Astrocyte (in vitro differentiated cells and primary cell): Measurements from ENCODE around the gene RTN1. TPM values are rescaled to one million over a fixed set of nuclear protein-coding genes. Genes with fewer than 3 reads are reported as not detected.

Experiments used
- DNase-seq: peaks from one replicate; pipeline ENCODE4 v3.0.0-alpha.2; 2010; ENCODE audit warnings: low read depth
- FAIRE-seq: peaks from 2 replicates; lab custom pipeline; 2011; peaks lifted over from hg19 to GRCh38; lab: Jason Lieb, UNC
- H2AFZ ChIP-seq: 2 replicates; pipeline ENCODE4 v1.6.0; 2012; ENCODE audit warnings: low read depth, low read length, inconsistent platforms
- H3K27ac ChIP-seq: 2 replicates; pipeline ENCODE4 v1.5.1; 2011; ENCODE audit warnings: low read depth, low read length, inconsistent platforms
- H3K27me3 ChIP-seq: 2 replicates; pipeline ENCODE4 v1.6.0; 2011; ENCODE audit warnings: low read length, inconsistent platforms; ENCODE audit not compliant: insufficient read depth
- H3K36me3 ChIP-seq: 2 replicates; pipeline ENCODE4 v1.5.1; 2011; ENCODE audit warnings: low read length, inconsistent platforms; ENCODE audit not compliant: insufficient read depth
- H3K4me1 ChIP-seq: 2 replicates; pipeline ENCODE4 v1.5.1; 2011; ENCODE audit warnings: low read length, inconsistent platforms; ENCODE audit not compliant: insufficient read depth
- H3K4me2 ChIP-seq: 2 replicates; pipeline ENCODE4 v1.6.0; 2012; ENCODE audit warnings: low read length, inconsistent platforms
- H3K4me3 ChIP-seq: 2 replicates; pipeline ENCODE4 v1.5.1; 2011; ENCODE audit warnings: low read depth, mild to moderate bottlenecking, low read length, inconsistent platforms; ENCODE audit not compliant: insufficient read depth
- H3K79me2 ChIP-seq: 2 replicates; pipeline ENCODE4 v1.6.0; 2012; ENCODE audit warnings: mild to moderate bottlenecking, low read length, inconsistent platforms; ENCODE audit not compliant: insufficient read depth
- H3K9ac ChIP-seq: 2 replicates; pipeline ENCODE4 v1.6.0; 2012; ENCODE audit warnings: mild to moderate bottlenecking, low read length, inconsistent platforms
- H3K9me3 ChIP-seq: 2 replicates; pipeline ENCODE4 v1.5.1; 2012; ENCODE audit warnings: low read depth, mild to moderate bottlenecking, low read length, inconsistent platforms; ENCODE audit not compliant: insufficient read depth
- H4K20me1 ChIP-seq: 2 replicates; pipeline ENCODE4 v1.6.0; 2012; ENCODE audit warnings: low read length, inconsistent platforms; ENCODE audit not compliant: insufficient read depth
- H3K27ac Mint-ChIP-seq: one replicate; pipeline ENCODE4 v1.8.0; 2021; ENCODE audit warnings: mild to moderate bottlenecking, mixed read lengths; ENCODE audit not compliant: unreplicated experiment
- H3K27me3 Mint-ChIP-seq: one replicate; pipeline ENCODE4 v1.8.0; 2021; ENCODE audit warnings: low read depth, mixed read lengths; ENCODE audit not compliant: unreplicated experiment
- H3K36me3 Mint-ChIP-seq: one replicate; pipeline ENCODE4 v1.8.0; 2021; ENCODE audit warnings: low read depth, mixed read lengths; ENCODE audit not compliant: unreplicated experiment
- H3K4me1 Mint-ChIP-seq: one replicate; pipeline ENCODE4 v1.8.0; 2021; ENCODE audit warnings: low read depth, mixed read lengths; ENCODE audit not compliant: unreplicated experiment
- H3K4me3 Mint-ChIP-seq: one replicate; pipeline ENCODE4 v1.8.0; 2021; ENCODE audit warnings: mild to moderate bottlenecking, moderate library complexity, mixed read lengths; ENCODE audit not compliant: unreplicated experiment
- H3K9me3 Mint-ChIP-seq: one replicate; pipeline ENCODE4 v1.8.0; 2021; ENCODE audit warnings: mild to moderate bottlenecking, mixed read lengths; ENCODE audit not compliant: unreplicated experiment
- EZH2 ChIP-seq: IDR thresholded peaks from 2 replicates; pipeline ENCODE4 v1.6.1; 2012; ENCODE audit warnings: mild to moderate bottlenecking, low read length, inconsistent platforms; ENCODE audit not compliant: insufficient read depth
- total RNA-seq: library from RNA; stranded (reverse); gene quantifications from 2 replicates; pipeline ENCODE4 v1.2.1, GENCODE V29; 2021
- TF ChIP-seq, protein P1 (sequence below): IDR thresholded peaks from 2 replicates; pipeline ENCODE4 v1.5.1; 2011; ENCODE audit warnings: low read depth, mild to moderate bottlenecking, inconsistent platforms, low read length, moderate library complexity; ENCODE audit not compliant: insufficient read depth

The RTN1 gene
- total RNA-seq, 1 donor from 2014 or later, result 1.2 TPM

DNA sequence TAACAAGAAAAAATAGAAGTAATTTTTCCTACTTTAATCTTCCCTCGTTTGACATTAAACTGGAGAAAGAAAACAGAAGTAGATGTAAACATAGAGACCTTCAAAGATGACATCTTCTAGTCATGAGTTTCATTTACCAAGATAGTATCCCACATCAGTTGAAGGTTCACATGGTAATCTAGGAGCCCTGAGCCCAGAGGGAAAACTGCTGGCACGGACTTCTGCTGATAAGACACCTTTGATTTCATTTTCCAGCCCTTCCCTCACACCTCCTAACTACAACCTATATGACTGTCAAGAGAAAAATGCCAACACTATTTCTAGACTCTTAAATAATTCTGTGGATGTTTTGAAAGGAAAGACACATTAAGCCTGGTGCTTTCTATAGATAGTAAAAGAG lies 247.9 kb downstream of the RTN1 start:
- Mint-ChIP-seq H3K9me3 (peaks cover 6% of the 10 kb centered on the region), H3K36me3 (no peaks in the 10 kb centered on the region), H3K27me3 (peaks cover 4% of the 10 kb centered on the region), H3K4me1 (peaks cover 7% of the 10 kb centered on the region), H3K27ac (no peak overlapping the region), H3K4me3 (no peak overlapping the region)
- DNase-seq (no peak), FAIRE-seq (no peak)
- no peaks in the 10 kb centered on the region for H4K20me1 ChIP-seq
- no peaks in the 10 kb centered on the region for H3K9me3 ChIP-seq
- no peaks in the 10 kb centered on the region for H3K79me2 ChIP-seq
- H3K36me3 ChIP-seq, result no peaks in the 10 kb centered on the region
- no peak overlapping the region for H3K4me2 ChIP-seq
- no peak overlapping the region for H2AFZ ChIP-seq
- no peak overlapping the region for H3K9ac ChIP-seq
- TF ChIP-seq EZH2, result no peak
- TF ChIP-seq, protein P1, sequence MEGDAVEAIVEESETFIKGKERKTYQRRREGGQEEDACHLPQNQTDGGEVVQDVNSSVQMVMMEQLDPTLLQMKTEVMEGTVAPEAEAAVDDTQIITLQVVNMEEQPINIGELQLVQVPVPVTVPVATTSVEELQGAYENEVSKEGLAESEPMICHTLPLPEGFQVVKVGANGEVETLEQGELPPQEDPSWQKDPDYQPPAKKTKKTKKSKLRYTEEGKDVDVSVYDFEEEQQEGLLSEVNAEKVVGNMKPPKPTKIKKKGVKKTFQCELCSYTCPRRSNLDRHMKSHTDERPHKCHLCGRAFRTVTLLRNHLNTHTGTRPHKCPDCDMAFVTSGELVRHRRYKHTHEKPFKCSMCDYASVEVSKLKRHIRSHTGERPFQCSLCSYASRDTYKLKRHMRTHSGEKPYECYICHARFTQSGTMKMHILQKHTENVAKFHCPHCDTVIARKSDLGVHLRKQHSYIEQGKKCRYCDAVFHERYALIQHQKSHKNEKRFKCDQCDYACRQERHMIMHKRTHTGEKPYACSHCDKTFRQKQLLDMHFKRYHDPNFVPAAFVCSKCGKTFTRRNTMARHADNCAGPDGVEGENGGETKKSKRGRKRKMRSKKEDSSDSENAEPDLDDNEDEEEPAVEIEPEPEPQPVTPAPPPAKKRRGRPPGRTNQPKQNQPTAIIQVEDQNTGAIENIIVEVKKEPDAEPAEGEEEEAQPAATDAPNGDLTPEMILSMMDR, result no peak
- H3K27me3 ChIP-seq, result no peaks in the 10 kb centered on the region
- H3K4me3 ChIP-seq, result no peak overlapping the region
- no peaks in the 10 kb centered on the region for H3K4me1 ChIP-seq
- no peak overlapping the region for H3K27ac ChIP-seq

DNA sequence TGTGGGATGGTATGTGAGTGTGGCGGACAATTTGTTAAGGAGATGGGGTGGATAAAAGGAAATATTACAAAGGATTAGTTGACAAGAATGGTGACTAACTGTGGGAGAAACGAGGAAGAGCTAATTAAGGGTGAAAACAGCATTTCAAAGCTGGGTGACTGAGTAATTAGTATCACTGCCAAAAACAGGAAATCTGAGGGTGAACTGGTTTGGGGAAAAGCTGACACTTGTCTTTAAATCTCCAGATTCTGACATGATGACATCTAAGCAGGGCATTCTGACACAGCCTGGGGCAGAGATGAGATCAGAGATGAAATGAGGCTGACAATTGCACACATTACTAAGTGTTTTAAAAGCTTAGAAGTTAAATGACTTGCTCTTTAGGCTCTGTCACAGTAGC lies 251.5 kb downstream of the RTN1 start:
- Mint-ChIP-seq H3K36me3 (no peaks in the 10 kb centered on the region), H3K27ac (no peak overlapping the region), H3K4me1 (peaks cover 7% of the 10 kb centered on the region), H3K4me3 (no peak overlapping the region), H3K9me3 (peaks cover 6% of the 10 kb centered on the region), H3K27me3 (no peaks in the 10 kb centered on the region)
- Histone ChIP-seq H4K20me1 (no peaks in the 10 kb centered on the region), H3K9me3 (no peaks in the 10 kb centered on the region), H3K27me3 (no peaks in the 10 kb centered on the region), H3K4me2 (no peak overlapping the region), H3K4me1 (no peaks in the 10 kb centered on the region), H3K79me2 (no peaks in the 10 kb centered on the region), H3K4me3 (no peak overlapping the region), H2AFZ (no peak overlapping the region), H3K9ac (no peak overlapping the region), H3K36me3 (no peaks in the 10 kb centered on the region), H3K27ac (no peak overlapping the region)
- FAIRE-seq, result no peak
- DNase-seq, result no peak
- TF ChIP-seq, protein P1, result no peak
- no peak for TF ChIP-seq EZH2

DNA sequence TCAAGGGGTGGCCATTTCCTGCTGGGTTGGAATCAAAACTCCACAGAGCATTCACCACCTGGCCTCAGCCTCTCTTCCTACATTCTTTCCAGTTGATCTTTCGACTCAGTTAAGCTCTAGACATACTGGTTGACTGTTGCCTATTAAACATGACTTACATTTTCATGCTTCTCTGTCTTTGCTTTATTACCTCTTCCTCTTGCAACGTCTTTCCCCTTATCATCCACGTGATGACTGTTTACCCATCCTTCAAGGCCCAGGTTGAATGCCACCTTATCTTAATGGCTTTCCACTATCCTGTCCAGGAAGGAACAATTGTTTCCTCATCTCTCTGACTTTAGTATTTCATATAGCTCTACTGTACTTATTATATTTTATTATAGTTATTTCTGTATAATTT lies 269.5 kb downstream of the RTN1 start:
- Histone ChIP-seq H4K20me1 (no peaks in the 10 kb centered on the region), H3K4me2 (no peak overlapping the region), H2AFZ (no peak overlapping the region), H3K4me1 (no peaks in the 10 kb centered on the region), H3K9me3 (no peaks in the 10 kb centered on the region), H3K79me2 (no peaks in the 10 kb centered on the region), H3K27ac (peak overlapping the region; percentile 45), H3K27me3 (no peaks in the 10 kb centered on the region), H3K4me3 (no peak overlapping the region), H3K36me3 (no peaks in the 10 kb centered on the region), H3K9ac (no peak overlapping the region)
- no peak for TF ChIP-seq EZH2
- TF ChIP-seq, protein P1, result no peak
- no peak overlapping the region for H3K4me3 Mint-ChIP-seq
- peaks cover 4% of the 10 kb centered on the region for H3K4me1 Mint-ChIP-seq
- no peaks in the 10 kb centered on the region for H3K36me3 Mint-ChIP-seq
- peaks cover 8% of the 10 kb centered on the region for H3K27me3 Mint-ChIP-seq
- no peaks in the 10 kb centered on the region for H3K9me3 Mint-ChIP-seq
- FAIRE-seq, result no peak
- DNase-seq, result no peak
- H3K27ac Mint-ChIP-seq, result peak overlapping the region; percentile 9
